ENCODE results near the gene RPL38.

Gene RPL38

GRCh38 chr17:74205274-74205673 lies 1.8 kb downstream of the RPL38 start:
- ATAC-seq: no peak
- no peak for TF ChIP-seq POU6F1 (CRISPR knock-in tag; IDR thresholded peaks at IDR 0.05; ENCODE audit: borderline replicate concordance, low read depth)
- no peak for TF ChIP-seq SNAI2 (CRISPR knock-in tag; IDR thresholded peaks at IDR 0.05)
- TF ChIP-seq RARB (CRISPR knock-in tag; IDR thresholded peaks at IDR 0.05): no peak
- no peak for TF ChIP-seq ZC3H10 (CRISPR knock-in tag; IDR thresholded peaks at IDR 0.05)
- no peak for TF ChIP-seq PPARA (CRISPR knock-in tag; IDR thresholded peaks at IDR 0.05; ENCODE audit: borderline replicate concordance)
- no peak for TF ChIP-seq ZNF565 (CRISPR knock-in tag; conservative IDR thresholded peaks at IDR 0.05; ENCODE audit: low read depth)
- 0 out of 2 replicates have a peak, but pooled peaks have one; percentile 58 for TF ChIP-seq GLIS3 (CRISPR knock-in tag; IDR thresholded peaks at IDR 0.05)
- TF ChIP-seq PATZ1 (CRISPR knock-in tag; IDR thresholded peaks at IDR 0.05; ENCODE audit: borderline replicate concordance): 0 out of 2 replicates have a peak, but pooled peaks have one; percentile 15
- no peak for TF ChIP-seq TCF4 (CRISPR knock-in tag; IDR thresholded peaks at IDR 0.05; ENCODE audit: borderline replicate concordance)
- TF ChIP-seq ZNF70 (CRISPR knock-in tag; IDR thresholded peaks at IDR 0.05): no peak
- TF ChIP-seq BACH2 (CRISPR knock-in tag; IDR thresholded peaks at IDR 0.05; ENCODE audit: borderline replicate concordance): no peak
- no peak for TF ChIP-seq ESRRG (CRISPR knock-in tag; IDR thresholded peaks at IDR 0.05)
- no peak for TF ChIP-seq ZFP30 (CRISPR knock-in tag; IDR thresholded peaks at IDR 0.05)
- no peak; the same call in 1 of the 2 replicates for TF ChIP-seq CREB5 (CRISPR knock-in tag; IDR thresholded peaks at IDR 0.05; ENCODE audit: low read depth)
- TF ChIP-seq ZNF8 (CRISPR knock-in tag; IDR thresholded peaks at IDR 0.05): no peak
- no peak for TF ChIP-seq ISL1 (CRISPR knock-in tag; IDR thresholded peaks at IDR 0.05)

GRCh38 chr17:74206332-74206818 lies 2.9 kb downstream of the RPL38 start:
- ATAC-seq: no peak
- TF ChIP-seq ZC3H10 (CRISPR knock-in tag; IDR thresholded peaks at IDR 0.05) (no peak), BACH2 (CRISPR knock-in tag; IDR thresholded peaks at IDR 0.05; ENCODE audit: borderline replicate concordance) (no peak), PATZ1 (CRISPR knock-in tag; IDR thresholded peaks at IDR 0.05; ENCODE audit: borderline replicate concordance) (no peak), ZNF565 (CRISPR knock-in tag; conservative IDR thresholded peaks at IDR 0.05; ENCODE audit: low read depth) (no peak), ZFP30 (CRISPR knock-in tag; IDR thresholded peaks at IDR 0.05) (no peak), ARNTL (CRISPR knock-in tag; IDR thresholded peaks at IDR 0.05; ENCODE audit: borderline replicate concordance, low read depth) (no peak), TCF4 (CRISPR knock-in tag; IDR thresholded peaks at IDR 0.05; ENCODE audit: borderline replicate concordance) (no peak), SNAI2 (CRISPR knock-in tag; IDR thresholded peaks at IDR 0.05) (no peak), RARB (CRISPR knock-in tag; IDR thresholded peaks at IDR 0.05) (no peak; the same call in 1 of the 2 replicates), OSR1 (CRISPR knock-in tag; IDR thresholded peaks at IDR 0.05) (no peak), GLIS3 (CRISPR knock-in tag; IDR thresholded peaks at IDR 0.05) (no peak), TSHZ2 (CRISPR knock-in tag; IDR thresholded peaks at IDR 0.05) (no peak), ZFP3 (CRISPR knock-in tag; IDR thresholded peaks at IDR 0.05) (no peak), TOX (CRISPR knock-in tag; IDR thresholded peaks at IDR 0.05; ENCODE audit: borderline replicate concordance) (no peak), POU6F1 (CRISPR knock-in tag; IDR thresholded peaks at IDR 0.05; ENCODE audit: borderline replicate concordance, low read depth) (no peak), CSRNP3 (CRISPR knock-in tag; IDR thresholded peaks at IDR 0.05) (no peak), ESRRG (CRISPR knock-in tag; IDR thresholded peaks at IDR 0.05) (no peak), PPARA (CRISPR knock-in tag; IDR thresholded peaks at IDR 0.05; ENCODE audit: borderline replicate concordance) (no peak), CREB5 (CRISPR knock-in tag; IDR thresholded peaks at IDR 0.05; ENCODE audit: low read depth) (no peak), ISL1 (CRISPR knock-in tag; IDR thresholded peaks at IDR 0.05) (no peak)

Measured in SK-N-SH treated with all-trans-retinoic acid at 6 μM for 48 hours (cell line).